ENCODE data around the gene THOC2.

Gene THOC2

DNA sequence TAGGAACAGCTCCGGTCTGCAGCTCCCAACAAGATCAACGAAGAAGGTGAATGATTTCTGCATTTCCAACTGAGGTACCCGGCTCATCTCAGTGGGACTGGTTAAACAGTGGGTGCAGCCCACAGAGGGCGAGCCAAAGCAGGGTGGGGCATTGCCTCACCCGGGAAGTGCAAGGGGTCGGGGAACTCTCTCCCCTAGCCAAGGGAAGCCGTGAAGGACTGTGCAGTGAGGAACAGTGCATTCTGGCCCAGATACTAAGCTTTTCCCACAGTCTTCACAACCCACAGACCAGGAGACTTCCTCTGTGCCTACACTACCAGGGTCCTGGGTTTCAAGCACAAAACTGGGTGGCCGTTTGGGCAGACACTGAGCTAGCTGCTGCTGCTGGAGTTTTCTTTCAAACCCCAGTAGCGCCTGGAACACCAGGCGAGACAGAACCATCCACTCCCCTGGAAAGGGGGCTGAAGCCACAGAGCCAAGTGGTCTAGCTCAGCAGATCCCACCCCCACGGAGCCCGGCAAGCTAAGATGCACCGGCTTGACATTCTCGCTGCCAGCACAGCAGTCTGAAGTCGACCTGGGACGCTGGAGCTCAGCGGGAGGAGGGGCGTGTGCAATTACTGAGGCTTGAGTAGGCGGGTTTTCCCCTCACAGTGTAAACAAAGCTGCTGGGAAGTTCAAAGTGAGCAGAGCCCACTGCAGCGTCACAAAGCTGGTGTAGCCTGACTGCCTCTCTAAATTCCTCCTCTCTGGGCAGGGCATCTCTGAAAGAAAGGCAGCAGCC is 84.6 kb downstream of the THOC2 start (continued):
- TF ChIP-seq, protein P1, sequence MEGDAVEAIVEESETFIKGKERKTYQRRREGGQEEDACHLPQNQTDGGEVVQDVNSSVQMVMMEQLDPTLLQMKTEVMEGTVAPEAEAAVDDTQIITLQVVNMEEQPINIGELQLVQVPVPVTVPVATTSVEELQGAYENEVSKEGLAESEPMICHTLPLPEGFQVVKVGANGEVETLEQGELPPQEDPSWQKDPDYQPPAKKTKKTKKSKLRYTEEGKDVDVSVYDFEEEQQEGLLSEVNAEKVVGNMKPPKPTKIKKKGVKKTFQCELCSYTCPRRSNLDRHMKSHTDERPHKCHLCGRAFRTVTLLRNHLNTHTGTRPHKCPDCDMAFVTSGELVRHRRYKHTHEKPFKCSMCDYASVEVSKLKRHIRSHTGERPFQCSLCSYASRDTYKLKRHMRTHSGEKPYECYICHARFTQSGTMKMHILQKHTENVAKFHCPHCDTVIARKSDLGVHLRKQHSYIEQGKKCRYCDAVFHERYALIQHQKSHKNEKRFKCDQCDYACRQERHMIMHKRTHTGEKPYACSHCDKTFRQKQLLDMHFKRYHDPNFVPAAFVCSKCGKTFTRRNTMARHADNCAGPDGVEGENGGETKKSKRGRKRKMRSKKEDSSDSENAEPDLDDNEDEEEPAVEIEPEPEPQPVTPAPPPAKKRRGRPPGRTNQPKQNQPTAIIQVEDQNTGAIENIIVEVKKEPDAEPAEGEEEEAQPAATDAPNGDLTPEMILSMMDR (tag by site-specific recombination; IDR thresholded peaks at IDR 0.05), result no peak
- TF ChIP-seq ZFP41 (tag by site-specific recombination; IDR thresholded peaks at IDR 0.05; ENCODE audit: borderline replicate concordance) (no peak), ZNF596 (tag by site-specific recombination; IDR thresholded peaks at IDR 0.05) (no peak), ZNF654 (tag by site-specific recombination; IDR thresholded peaks at IDR 0.05; ENCODE audit: low read depth) (no peak), ZNF133 (tag by site-specific recombination; IDR thresholded peaks at IDR 0.05) (no peak), ZNF2 (tag by site-specific recombination; IDR thresholded peaks at IDR 0.05) (no peak), BCL11A (tag by site-specific recombination; IDR thresholded peaks at IDR 0.05; ENCODE audit: low read depth) (no peak), ZNF184 (tag by site-specific recombination; IDR thresholded peaks at IDR 0.05) (no peak), PRDM4 (tag by site-specific recombination; IDR thresholded peaks at IDR 0.05) (no peak), ZBTB26 (tag by site-specific recombination; optimal IDR thresholded peaks at IDR 0.05) (no peak), ZBTB20 (tag by site-specific recombination; IDR thresholded peaks at IDR 0.05) (no peak), ZNF776 (tag by site-specific recombination; IDR thresholded peaks at IDR 0.05; ENCODE audit: borderline replicate concordance) (no peak), ZNF214 (tag by site-specific recombination; IDR thresholded peaks at IDR 0.05; ENCODE audit: borderline replicate concordance) (no peak), ZNF16 (tag by site-specific recombination; IDR thresholded peaks at IDR 0.05; ENCODE audit: low read depth) (no peak), ZNF426 (tag by site-specific recombination; IDR thresholded peaks at IDR 0.05) (no peak), ZNF138 (tag by site-specific recombination; IDR thresholded peaks at IDR 0.05; ENCODE audit: borderline replicate concordance) (no peak), ZFP3 (tag by site-specific recombination; IDR thresholded peaks at IDR 0.05; ENCODE audit: low read depth) (no peak), ZNF514 (tag by site-specific recombination; IDR thresholded peaks at IDR 0.05) (no peak), ZNF266 (tag by site-specific recombination; IDR thresholded peaks at IDR 0.05; ENCODE audit: low read depth) (no peak), RBAK (tag by site-specific recombination; IDR thresholded peaks at IDR 0.05) (no peak), ZNF404 (tag by site-specific recombination; IDR thresholded peaks at IDR 0.05) (no peak), ZNF670 (tag by site-specific recombination; IDR thresholded peaks at IDR 0.05; ENCODE audit: low read depth) (no peak), FEZF1 (tag by site-specific recombination; IDR thresholded peaks at IDR 0.05) (peak; percentile 57), YY2 (tag by site-specific recombination; IDR thresholded peaks at IDR 0.05) (no peak)
- TF ChIP-seq, protein P2, sequence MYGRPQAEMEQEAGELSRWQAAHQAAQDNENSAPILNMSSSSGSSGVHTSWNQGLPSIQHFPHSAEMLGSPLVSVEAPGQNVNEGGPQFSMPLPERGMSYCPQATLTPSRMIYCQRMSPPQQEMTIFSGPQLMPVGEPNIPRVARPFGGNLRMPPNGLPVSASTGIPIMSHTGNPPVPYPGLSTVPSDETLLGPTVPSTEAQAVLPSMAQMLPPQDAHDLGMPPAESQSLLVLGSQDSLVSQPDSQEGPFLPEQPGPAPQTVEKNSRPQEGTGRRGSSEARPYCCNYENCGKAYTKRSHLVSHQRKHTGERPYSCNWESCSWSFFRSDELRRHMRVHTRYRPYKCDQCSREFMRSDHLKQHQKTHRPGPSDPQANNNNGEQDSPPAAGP (tag by site-specific recombination; IDR thresholded peaks at IDR 0.05), result no peak
- TF ChIP-seq, protein P3, sequence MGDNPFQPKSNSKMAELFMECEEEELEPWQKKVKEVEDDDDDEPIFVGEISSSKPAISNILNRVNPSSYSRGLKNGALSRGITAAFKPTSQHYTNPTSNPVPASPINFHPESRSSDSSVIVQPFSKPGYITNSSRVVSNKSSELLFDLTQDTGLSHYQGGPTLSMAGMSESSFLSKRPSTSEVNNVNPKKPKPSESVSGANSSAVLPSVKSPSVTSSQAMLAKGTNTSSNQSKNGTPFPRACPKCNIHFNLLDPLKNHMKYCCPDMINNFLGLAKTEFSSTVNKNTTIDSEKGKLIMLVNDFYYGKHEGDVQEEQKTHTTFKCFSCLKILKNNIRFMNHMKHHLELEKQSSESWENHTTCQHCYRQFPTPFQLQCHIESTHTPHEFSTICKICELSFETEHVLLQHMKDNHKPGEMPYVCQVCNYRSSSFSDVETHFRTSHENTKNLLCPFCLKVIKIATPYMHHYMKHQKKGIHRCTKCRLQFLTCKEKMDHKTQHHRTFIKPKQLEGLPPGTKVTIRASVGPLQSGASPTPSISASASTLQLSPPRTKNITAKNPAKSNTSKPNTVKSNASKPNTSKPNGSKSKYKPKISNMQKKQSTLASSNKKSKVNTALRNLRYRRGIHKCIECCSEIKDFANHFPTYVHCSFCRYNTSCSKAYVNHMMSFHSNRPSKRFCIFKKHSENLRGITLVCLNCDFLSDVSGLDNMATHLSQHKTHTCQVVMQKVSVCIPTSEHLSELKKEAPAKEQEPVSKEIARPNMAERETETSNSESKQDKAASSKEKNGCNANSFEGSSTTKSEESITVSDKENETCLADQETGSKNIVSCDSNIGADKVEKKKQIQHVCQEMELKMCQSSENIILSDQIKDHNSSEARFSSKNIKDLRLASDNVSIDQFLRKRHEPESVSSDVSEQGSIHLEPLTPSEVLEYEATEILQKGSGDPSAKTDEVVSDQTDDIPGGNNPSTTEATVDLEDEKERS (tag by site-specific recombination; IDR thresholded peaks at IDR 0.05), result no peak
- TF ChIP-seq, protein P4, sequence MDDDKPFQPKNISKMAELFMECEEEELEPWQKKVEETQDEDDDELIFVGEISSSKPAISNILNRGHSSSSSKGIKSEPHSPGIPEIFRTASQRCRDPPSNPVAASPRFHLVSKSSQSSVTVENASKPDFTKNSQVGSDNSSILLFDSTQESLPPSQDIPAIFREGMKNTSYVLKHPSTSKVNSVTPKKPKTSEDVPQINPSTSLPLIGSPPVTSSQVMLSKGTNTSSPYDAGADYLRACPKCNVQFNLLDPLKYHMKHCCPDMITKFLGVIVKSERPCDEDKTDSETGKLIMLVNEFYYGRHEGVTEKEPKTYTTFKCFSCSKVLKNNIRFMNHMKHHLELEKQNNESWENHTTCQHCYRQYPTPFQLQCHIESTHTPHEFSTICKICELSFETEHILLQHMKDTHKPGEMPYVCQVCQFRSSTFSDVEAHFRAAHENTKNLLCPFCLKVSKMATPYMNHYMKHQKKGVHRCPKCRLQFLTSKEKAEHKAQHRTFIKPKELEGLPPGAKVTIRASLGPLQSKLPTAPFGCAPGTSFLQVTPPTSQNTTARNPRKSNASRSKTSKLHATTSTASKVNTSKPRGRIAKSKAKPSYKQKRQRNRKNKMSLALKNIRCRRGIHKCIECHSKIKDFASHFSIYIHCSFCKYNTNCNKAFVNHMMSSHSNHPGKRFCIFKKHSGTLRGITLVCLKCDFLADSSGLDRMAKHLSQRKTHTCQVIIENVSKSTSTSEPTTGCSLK (tag by site-specific recombination; IDR thresholded peaks at IDR 0.05), result no peak

Data from HEK293 (cell line).